ENCODE data around the gene SDF2.
"Not testable (repeated sequence)": the region's sequence is repeated elsewhere in the genome, so short reads cannot be mapped to it uniquely, and the experiment has no call there.

SDF2 gene

DNA sequence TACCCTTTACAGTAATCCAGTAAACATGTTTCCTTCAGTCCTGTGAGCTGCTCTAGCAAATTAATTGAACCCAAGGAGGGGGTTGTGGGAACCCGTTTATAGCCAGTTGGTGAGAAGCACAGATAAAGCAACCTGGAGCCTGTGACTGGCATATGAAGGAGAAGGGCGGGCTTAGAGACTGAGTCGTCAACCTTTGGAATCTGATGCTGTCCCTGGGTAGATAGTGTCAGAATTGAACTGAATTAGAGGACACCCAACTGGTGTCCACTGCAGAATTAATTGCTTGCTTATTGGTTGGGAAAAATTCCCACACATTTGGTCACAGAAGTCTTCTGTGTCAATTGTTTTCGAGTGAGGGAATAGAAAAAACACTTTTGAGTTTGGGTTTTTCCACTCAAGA is 34.9 kb downstream of the SDF2 start:
- DNase-seq (ENCODE audit: low read depth), result no peak

DNA sequence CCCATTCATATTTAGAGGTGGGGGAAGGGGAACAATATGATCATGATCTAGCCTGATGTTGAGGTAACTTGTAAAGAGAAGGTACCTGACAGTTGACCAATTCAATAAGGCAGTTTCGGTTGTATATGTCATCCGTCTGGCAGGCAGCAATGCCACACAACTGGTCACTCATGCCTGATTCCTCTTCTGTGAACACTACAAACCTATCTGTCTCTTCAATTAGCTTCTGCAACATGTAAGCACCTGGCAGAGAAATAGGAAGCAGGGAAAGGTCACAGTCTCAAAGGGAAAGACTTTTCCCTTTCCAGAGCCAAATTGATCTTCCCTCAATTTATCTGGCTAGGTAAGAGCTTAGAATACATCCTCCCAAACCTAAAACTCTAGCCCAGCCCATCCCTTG is 37.6 kb downstream of the SDF2 start:
- DNase-seq (ENCODE audit: low read depth), result no peak

DNA sequence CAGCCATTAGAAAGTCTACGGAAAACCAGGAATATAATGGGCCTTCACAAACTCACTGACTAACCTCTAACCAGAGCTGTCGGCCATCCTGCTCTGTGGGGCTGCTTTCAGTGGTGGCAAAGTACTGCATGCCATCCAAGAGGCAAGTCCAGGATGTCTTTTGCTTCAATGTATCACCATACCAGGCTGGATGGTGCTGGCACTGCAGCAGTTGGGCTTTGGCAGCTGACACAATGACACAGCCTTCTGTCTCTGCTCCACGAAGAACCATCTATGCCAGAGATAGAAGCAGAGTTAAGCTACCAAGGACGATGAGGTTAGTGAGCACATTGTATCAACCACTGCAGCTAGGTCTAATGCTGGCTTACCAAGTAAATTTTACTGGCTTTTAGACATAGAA is 38.0 kb downstream of the SDF2 start:
- no peak for DNase-seq (ENCODE audit: low read depth)

DNA sequence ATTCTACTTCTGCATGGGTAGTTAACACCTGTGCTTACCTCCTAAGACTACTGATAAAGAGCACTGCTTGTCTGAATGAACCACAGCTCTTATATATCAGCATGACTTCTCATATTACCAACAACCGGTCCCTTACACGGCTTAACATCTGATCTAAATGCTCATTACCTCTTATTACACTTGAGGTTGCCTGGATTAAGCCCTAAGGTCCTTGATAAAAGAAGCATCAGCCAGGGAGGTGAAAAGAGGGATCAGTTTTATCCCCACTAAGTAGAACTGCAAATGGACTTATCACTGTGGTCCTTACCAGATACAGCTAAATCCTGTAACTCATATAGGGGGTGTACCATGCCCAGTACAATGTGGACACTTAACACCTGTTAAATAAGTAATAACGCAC is 39.5 kb downstream of the SDF2 start:
- no peak for DNase-seq (ENCODE audit: low read depth)

DNA sequence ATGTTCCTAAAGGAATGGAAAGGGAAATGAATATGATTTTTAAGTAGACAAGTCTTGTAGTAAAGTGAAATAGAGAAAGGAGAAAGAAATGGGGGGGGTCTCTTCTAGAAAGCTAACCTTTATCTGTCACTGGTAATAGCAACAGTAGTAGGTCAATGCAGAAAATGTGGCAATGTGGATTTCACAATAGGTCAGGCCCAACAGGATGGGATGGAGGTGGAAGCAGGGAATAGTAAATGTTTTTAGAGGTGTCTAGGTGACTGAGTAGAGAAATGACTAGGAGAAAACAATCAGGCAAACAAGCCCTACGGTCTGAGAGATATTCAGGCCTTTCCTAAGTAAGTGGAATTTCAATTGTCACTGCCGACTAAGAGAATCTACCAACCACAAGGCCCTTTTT is 41.7 kb downstream of the SDF2 start:
- no peak for DNase-seq (ENCODE audit: low read depth)

DNA sequence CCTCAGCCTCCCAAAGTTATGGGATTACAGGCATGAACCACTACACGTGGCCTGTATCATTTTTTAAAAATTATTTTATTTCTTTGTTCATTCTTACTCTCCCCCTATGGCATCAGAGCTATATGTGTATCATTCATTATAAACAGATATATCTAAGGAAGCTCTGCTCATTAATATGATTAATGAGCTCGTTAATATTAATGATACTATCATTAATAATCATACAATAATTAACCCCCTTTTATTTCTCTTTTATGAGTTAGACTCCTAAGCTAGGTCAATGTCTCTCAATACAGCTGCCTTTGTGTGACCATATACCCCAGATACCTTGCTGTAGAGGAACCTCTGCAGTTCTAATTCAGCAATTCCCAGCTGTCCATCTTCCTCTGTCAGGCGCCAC is 43.2 kb downstream of the SDF2 start:
- no peak for DNase-seq (ENCODE audit: low read depth)

DNA sequence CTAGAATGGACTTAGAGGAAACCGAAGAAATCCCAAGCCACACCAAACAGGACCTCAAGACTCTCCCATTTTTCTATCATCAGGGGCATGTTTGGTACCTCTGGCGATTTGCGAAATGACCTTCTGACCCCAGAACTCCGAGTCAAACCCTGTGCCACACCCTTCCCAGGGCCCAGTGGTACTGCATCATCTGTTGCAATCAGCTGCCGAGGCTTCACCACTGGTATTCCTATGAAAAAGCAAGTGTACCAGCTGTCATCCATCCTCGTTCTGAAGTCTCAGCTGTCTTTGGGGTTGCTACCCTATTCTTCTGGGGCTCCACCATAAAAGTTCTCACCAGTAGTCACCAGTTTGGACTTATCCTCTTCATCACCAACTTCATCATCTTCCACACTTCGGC is 45.4 kb downstream of the SDF2 start:
- no peak for DNase-seq (ENCODE audit: low read depth)

DNA sequence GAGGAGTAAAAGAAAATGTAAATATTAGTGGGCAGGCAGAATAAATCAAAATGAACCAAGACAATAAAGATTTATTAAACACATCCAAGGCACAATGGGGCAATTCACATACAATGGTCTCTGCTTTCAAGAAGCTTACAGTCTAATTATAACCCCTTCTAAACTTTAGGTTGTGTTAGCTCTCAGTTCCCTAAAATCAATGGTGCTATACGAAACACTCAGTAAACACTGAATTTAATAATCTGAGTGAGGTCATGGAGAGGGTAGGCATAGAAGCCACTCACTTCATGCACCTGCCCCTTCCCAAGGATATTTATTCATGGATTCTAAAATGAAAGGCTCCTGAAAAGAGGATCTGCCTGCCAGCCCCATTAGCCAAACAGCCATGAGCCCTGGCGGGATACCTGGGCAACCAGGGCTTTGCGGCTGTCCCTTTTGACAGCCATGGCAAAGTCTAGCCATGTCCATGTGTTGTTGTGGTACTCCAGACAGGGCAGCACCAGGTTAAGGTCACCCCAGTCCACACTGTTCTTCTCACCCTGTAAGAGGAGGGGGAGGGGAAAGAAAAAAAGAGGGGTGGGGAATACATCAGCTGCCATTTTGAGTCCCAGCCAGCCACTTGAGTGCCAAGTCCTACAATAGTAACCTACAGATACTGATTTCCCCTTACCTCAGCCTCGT is 46.3 kb downstream of the SDF2 start:
- no peak for DNase-seq (ENCODE audit: low read depth)

DNA sequence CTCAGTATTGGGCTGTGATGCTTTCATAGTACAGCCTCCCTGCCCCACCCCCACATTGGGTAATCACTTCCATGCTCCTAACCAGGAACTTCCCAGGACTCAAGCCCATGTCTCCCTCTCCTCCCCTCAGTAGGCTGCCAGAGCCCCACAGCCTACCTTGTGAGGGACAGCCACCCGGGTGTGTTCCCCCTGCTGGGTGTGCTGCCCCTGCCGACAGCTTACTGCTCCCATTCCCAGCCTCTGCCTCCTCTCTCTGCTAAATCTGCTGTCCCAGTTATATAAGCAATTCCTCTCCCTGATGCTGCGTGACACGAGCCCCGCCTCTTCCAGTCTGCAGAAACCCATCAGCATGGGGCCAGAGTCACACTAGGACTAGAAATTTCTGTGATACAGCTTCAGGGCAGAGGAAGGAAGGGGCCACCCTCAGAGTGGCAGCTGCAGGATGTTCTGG is 47.8 kb downstream of the SDF2 start, which contains the start of gene RSKR:
Gene RSKR, minus strand, starts transcription at position 255 of the 451 bp plus-strand sequence. Its CDS starts 24 bp downstream, at position 231.
- no peak for DNase-seq (ENCODE audit: low read depth)

DNA sequence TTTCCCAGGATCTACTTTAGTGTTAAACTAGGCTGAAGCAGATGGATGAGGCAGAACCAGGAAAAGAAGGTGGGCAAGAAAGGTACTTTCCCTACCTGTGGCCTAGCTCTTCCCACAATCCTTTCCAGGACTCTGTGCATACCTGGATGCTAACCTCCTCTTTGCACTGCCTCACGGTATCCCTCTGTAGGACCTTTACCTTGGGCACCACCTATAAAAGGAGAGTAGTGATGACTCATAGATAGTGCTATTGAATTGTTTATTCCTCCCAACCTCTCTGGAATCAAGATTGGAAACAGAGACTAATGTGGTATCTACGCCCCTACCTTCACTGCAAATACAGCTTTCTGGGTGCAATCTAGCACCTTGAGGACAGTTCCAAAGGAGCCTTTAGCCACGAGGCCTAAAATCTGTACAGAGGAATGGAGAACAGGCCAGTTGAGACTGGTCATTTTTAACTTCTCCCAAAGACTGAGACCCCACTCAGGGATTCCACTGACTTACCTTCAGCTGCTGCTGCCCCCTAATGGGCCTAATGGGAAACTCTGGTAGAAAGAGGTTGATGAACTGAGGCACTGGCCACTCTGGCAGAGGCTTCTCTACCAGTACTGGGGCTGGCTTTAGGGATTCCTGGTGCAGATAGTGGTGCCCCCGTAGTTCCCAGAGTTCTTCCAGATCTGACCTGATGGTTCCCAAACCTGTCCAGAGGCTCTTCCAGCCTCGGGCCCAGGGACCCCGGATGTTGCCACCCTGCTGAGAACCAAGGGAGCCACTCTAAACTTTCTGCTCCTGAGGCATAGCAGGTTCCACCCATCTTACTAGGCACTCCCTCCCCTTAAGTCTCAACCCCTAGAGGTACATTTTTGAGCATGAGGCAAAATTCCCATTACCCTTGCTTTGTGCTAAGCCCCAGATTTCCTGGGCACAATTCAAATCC is 48.5 kb downstream of the SDF2 start:
- peak; percentile 3 for DNase-seq (ENCODE audit: low read depth)

DNA sequence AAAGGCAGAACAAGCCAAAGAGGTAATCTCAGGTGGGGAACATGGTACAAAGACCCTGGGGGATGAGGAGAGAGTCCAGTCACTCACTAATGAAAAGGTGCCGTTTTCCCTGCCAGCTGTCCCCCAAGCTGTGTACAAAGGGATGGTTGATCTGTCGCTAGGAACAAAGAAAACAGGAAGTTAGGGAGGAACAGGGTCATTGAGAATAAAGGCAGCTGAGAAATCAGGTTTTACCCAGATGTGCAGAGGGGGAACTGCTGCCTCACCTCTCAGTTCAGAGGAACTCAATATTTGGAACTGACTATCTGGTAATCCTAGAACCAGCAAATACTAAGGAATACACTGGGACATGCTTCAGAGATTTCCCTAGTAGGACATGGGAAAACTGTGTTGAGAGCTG is 49.2 kb downstream of the SDF2 start:
- no peak for DNase-seq (ENCODE audit: low read depth)

DNA sequence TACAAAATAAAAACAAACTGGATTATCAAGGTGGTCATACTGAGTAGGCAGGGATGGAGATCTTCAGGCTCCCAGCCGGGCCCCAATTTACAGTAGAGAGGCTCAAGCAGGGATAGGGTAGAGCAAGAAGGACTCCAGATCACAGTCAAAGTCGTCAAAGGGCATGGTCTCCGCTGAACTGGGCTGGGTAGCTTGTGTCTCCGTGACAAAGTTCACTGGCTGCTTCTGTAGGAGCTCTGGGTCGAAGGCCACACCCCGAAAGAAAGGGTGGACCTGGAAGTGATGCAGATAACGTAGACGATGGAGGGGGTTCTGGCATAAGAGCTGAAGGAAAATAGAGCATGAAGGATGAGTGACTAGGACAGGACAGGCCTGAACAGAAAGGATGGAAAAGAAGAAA is 51.3 kb downstream of the SDF2 start:
- DNase-seq (ENCODE audit: low read depth), result no peak

DNA sequence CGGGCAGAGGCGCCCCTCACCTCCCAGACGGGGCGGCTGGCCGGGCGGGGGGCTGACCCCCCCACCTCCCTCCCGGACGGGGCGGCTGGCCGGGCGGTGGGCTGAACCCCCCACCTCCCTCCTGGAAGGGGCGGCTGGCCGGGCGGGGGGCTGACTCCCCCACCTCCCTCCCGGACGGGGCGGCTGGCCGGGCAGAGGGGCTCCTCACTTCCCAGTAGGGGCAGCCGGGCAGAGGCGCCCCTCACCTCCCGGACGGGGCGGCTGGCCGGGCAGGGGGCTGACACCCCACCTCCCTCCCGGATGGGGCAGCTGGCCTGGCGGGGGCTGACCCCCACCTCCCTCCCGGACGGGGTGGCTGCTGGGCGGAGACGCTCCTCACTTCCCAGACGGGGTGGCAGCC is 57.7 kb downstream of the SDF2 start:
- DNase-seq (ENCODE audit: low read depth), result not testable (repeated sequence)

DNA sequence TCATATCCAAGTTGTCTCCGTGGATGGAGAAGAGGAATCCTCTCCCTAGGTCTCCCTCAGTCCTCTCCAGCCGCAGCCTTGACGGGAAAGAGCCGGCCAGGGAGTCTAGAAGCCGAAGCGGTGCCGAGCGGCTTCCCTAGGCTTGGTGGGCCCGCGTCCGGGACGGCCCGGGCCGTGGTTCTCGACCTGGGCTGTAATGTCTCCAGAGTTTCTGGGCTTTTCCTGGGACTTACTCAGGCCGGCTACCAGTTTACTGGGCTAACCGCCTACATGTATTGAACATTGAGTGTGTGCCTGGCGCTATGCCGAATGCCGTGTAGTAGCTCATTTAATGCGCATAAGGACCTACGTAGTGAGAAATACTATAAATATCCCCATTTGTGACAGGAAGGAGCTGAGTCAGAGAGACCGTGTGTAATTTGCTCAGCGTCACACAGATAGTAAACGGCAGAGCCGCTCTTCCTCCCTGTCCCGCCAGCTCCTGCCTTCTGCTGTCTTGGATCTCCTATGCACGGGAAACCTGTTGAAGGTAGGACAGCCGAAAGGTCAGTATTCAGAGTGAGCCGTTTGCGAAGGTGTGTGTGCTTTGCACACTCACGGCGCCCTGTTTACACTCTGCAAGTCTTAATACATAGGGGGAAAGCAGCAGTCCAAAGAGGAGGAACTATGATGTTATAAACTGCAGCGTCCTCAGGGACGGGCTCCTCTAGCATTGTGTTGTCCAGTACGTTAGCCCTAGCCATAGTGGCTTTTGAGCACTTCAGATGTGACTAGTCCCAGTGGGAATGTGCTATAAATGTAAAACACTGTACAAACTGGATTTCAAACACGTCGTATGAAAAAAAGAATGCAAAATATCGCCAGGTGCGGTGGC is 62.2 kb downstream of the SDF2 start:
- peak; percentile 45 for DNase-seq (ENCODE audit: low read depth)

DNA sequence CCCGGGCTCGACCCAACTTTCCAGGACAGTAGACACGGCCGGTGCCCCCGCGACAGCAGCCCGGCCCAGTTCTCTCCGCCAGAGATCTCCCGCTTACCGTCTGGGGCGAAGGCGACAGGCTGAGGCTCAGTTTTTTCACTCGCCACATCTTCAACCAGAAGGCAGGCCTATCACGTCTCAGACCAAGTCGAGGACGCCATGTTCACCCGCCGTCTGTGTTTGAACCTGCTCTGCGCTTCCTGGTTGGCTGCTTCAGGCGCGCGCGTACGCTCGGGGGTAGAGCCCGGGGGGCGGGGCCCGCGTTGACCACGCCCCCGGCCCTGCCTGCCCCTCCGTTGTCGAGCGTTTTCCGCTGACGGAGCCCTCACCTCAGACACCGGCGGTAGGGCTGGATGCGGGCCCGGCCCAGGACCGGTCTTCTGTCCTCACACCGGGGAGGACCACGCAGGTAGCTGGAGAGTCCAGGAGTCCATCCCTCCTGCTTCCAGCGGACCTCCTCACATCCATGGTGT is 62.9 kb downstream of the SDF2 start, which contains the start of gene SPAG5:
Gene SPAG5, minus strand, starts transcription at position 227 of the 512 bp plus-strand sequence. Its CDS starts 79 bp downstream, at position 148.
- peak; percentile 93 for DNase-seq (ENCODE audit: low read depth)

DNA sequence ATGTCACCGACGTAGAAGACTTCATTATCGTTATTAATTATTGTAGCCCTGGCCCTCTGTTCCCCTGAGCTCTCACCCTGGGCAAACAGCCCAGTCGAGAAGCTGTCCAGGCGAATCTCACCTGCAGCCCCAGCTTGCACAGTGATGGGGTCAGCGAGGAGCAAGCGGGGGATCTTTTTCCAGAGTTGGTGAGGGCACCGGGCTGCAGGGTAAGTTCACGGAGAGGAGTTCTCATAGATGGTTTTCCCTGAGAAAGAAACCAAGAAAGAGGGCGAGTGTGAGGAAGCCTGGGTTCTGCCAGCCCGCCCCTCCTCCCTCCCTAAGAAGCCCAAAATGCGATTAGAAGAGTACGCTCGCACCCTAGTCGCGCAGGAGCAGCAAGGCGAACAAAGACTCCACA is 63.3 kb downstream of the SDF2 start:
- no peak for DNase-seq (ENCODE audit: low read depth)

All from activated T-helper 9 cell treated with anti-CD3 and anti-CD28 coated beads, Interleukin-2, amount 50 U/mL, for 16 hours (primary cell).